Fibroblast of mammary gland (primary cell): ENCODE results near the gene NT5C.

Experiments used
- DNase-seq: peaks from one replicate; pipeline ENCODE4 v3.0.0-alpha.2; 2010; ENCODE audit warnings: low read depth
- H3K4me3 ChIP-seq: 2 replicates; pipeline ENCODE4 v1.5.1; 2011; ENCODE audit warnings: low read depth, mild to moderate bottlenecking, low read length, moderate library complexity; ENCODE audit not compliant: control insufficient read depth
- TF ChIP-seq, protein P1 (sequence below): conservative IDR thresholded peaks from 2 replicates; pipeline ENCODE4 v1.5.1; 2011; ENCODE audit warnings: low read depth, low read length, inconsistent platforms; ENCODE audit not compliant: control insufficient read depth, insufficient read depth

Gene NT5C

GRCh38 chr17:75131278-75132017 is at the start of gene NT5C:
Gene NT5C, minus strand, starts transcription at chr17:75131742. Its CDS starts 35 bp downstream, at chr17:75131707.
- TF ChIP-seq, protein P1, sequence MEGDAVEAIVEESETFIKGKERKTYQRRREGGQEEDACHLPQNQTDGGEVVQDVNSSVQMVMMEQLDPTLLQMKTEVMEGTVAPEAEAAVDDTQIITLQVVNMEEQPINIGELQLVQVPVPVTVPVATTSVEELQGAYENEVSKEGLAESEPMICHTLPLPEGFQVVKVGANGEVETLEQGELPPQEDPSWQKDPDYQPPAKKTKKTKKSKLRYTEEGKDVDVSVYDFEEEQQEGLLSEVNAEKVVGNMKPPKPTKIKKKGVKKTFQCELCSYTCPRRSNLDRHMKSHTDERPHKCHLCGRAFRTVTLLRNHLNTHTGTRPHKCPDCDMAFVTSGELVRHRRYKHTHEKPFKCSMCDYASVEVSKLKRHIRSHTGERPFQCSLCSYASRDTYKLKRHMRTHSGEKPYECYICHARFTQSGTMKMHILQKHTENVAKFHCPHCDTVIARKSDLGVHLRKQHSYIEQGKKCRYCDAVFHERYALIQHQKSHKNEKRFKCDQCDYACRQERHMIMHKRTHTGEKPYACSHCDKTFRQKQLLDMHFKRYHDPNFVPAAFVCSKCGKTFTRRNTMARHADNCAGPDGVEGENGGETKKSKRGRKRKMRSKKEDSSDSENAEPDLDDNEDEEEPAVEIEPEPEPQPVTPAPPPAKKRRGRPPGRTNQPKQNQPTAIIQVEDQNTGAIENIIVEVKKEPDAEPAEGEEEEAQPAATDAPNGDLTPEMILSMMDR = no peak
- peak within 1 kb of the TSS; percentile 71 for H3K4me3 ChIP-seq
- DNase-seq = peak; percentile 55

GRCh38 chr17:75181110-75181509 is 49.6 kb upstream of the NT5C start:
- TF ChIP-seq, protein P1 = no peak
- no peak for DNase-seq
- H3K4me3 ChIP-seq = peak overlapping the region; percentile 96

DNA sequence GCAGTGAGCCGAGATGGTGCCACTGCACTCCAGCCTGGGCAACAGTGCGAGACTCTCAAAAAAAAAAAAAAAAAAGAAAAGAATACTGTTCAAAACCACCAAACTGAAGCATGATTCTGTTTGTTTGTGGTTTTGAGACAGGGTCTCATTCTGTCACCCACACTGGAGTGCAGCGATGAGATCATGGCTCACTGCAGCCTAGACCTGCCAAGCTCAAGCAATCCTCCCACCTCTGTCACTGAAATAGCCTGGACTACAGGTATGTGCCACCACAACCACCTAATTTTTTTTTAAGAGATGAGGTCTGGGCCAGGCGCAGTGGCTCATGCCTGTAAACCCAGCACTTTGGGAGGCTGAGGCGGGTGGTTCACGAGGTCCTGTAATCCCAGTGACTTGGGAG is 46.9 kb upstream of the NT5C start:
- TF ChIP-seq, protein P1 = no peak
- no peak for DNase-seq

DNA sequence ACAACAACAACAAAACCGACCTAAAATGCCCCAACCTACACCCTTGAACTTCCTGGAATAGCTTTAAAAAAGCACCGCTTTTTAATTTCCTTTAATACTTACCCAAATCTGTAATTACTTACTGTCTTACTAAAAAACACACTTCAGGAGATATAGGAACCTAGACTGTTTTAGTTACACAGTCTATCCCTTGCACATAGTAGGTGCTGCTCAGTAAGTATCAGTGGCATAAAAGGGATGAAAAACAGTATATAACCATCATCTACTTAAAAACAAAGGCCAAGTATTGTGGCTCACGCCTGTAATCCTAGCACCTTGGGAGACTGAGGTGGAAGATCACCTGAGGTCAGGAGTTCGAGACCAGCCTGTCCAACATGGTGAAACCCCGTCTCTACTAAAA is 45.1 kb upstream of the NT5C start:
- H3K4me3 ChIP-seq = no peak overlapping the region
- TF ChIP-seq, protein P1 = no peak
- DNase-seq = no peak

More for the DNA sequence above, 46.9 kb upstream of the NT5C start:
- no peak overlapping the region for H3K4me3 ChIP-seq

DNA sequence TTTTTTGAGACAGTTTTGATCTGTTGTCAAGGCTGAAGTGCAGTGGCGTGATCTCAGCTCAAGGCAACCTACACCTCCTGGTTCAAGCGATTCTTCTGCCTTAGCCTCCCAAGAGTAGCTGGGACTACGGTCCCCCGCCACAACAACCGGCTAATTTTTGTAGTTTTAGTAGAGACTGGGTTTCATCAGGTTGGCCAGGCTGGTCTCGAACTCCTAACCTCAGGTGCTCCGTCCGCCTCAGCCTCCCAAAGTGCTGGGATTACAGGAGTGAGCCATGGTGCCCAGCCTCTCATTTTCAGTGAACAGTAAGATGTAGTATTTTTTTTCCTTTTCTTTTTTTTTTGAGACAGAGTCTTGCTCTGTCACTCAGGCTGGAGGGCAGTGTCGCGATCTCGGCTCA is 43.5 kb upstream of the NT5C start:
- TF ChIP-seq, protein P1 = no peak
- no peak overlapping the region for H3K4me3 ChIP-seq
- no peak for DNase-seq

DNA sequence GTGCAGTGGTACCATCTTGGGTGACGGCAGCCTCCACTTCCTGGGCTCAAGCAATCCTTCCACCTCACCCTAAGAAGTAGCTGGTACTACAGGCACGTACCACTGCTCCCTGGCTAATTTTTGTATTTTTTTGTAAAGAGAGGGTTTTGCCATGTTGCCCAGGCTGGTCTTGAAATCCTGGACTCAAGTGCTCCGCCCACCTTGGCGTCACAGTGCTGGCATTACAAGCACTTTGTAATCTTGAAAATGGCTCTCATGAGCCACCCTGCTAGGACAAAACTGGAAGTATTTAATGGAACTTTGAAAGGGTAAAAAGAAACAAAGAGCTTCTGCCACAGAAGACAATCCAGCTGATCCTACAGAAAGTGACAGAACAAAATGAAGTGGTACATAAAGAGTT is 42.0 kb upstream of the NT5C start:
- no peak for DNase-seq
- no peak overlapping the region for H3K4me3 ChIP-seq
- TF ChIP-seq, protein P1 = no peak
